HepG2 (cell line): ENCODE results near the gene ACAP1. TPM values are rescaled to one million over a fixed set of nuclear protein-coding genes. Genes with fewer than 3 reads are reported as not detected.

Source experiments
- CREBL2 ChIP-seq: sonication (generic); formaldehyde crosslinking; IDR thresholded peaks from 2 replicates; pipeline ENCODE4 v1.8.1; 2023; ENCODE audit warnings: missing genetic modification reagents, mild to moderate bottlenecking, borderline replicate concordance
- MXD3 ChIP-seq: IDR thresholded peaks from 2 replicates; pipeline ENCODE4 v1.6.1; 2016; ENCODE audit warnings: mild to moderate bottlenecking, missing biosample characterization, missing genetic modification reagents
- RELA ChIP-seq: sonication (generic); formaldehyde crosslinking; IDR thresholded peaks from 2 replicates; pipeline ENCODE4 v1.4.0; 2020; ENCODE audit warnings: missing genetic modification reagents
- STAT6 ChIP-seq: sonication (generic); formaldehyde crosslinking; IDR thresholded peaks from 2 replicates; pipeline ENCODE4 v1.4.0; 2020; ENCODE audit warnings: missing genetic modification reagents, mild to moderate bottlenecking, borderline replicate concordance
- TCF7L2 ChIP-seq: IDR thresholded peaks from 2 replicates; pipeline ENCODE4 v1.6.1; 2011; ENCODE audit warnings: mild to moderate bottlenecking, low read depth, low read length, moderate library complexity
- ZHX2 ChIP-seq, 2 experiments: sonication (generic) in 1 of 2; formaldehyde crosslinking in 1 of 2; IDR thresholded peaks; 2 replicates each; pipeline versions ENCODE4 v1.6.1 to v1.9.0; 2014 to 2022; ENCODE audit warnings: antibody characterized with exemption in 1 of 2, borderline replicate concordance in 1 of 2, inconsistent platforms in 1 of 2, low read depth in 1 of 2, missing genetic modification reagents in 1 of 2
- polyA plus RNA-seq, 8 experiments: library from polyadenylated mRNA; depleted of rRNA in 3 of 8; stranded (reverse) in 7 of 8; unstranded in 1 of 8; fragments of >200 nt; fragmentation: Illumina TruSeq in 4 of 8; extraction: Trizol in 4 of 8; gene quantifications; 2 replicates each; pipeline versions ENCODE4 v1.2.1 to v1.2.3, GENCODE V29; 2011 to 2016; ENCODE audit warnings: low read depth in 4 of 8, missing spikeins in 1 of 8, mixed read lengths in 1 of 8; ENCODE audit not compliant: insufficient read depth in 1 of 8
- total RNA-seq, 5 experiments: library from RNA; depleted of rRNA; stranded (reverse); fragments of >200 nt; fragmentation: Illumina TruSeq; extraction: Trizol; gene quantifications; 2 replicates each; pipeline ENCODE4 v1.2.3, GENCODE V29; 2016; ENCODE audit warnings: low read depth in 1 of 5

Gene ACAP1
- total and polyA plus RNA-seq, 2 of the 13 experiments (the other 11 are each of a cell fraction or from before 2014, with no cell fraction given) = 1.3 to 2.5 TPM

GRCh38 chr17:7329374-7329996 lies 6.8 kb upstream of the ACAP1 start (continued):
- TF ChIP-seq ZHX2 (IDR thresholded peaks at IDR 0.05; ENCODE audit: low read depth) (peak; percentile 29; the same call in 1 of the 2 replicates), ZHX2 (CRISPR knock-in tag; IDR thresholded peaks at IDR 0.05; ENCODE audit: borderline replicate concordance) (no peak), MXD3 (CRISPR knock-in tag) (no peak; the same call in none of the 2 replicates), STAT6 (CRISPR knock-in tag) (peak; percentile 28; the same call in 1 of the 2 replicates), RELA (CRISPR knock-in tag) (no peak), CREBL2 (no peak), TCF7L2 (no peak)
